HepG2 (cell line): Measurements from ENCODE around the gene FKBP5. TPM values are rescaled to one million over a fixed set of nuclear protein-coding genes. Genes with fewer than 3 reads are reported as not detected.

ENCODE experiments used
- ATAC-seq: fragments of 200-7000 bp; cut with Tn5 transposase; 3 replicates; pipeline ENCODE4 v1.9.1; 2020; ENCODE audit warnings: mild to moderate bottlenecking, moderate library complexity
- BruUV-seq: library from RNA; stranded (reverse); fragments of 400-500 nt; replicated peaks from 2 replicates; lab custom pipeline; 2021; lab: Mats Ljungman, UMichigan
- CTCF ChIA-PET: fragments of 300-600 bp; formaldehyde crosslinking; extraction: SDS; loops from one replicate; lab custom pipeline; 2021; ENCODE audit warnings: low total read pairs, inconsistent platforms, low intra/inter-chr PET ratio; lab: Yijun Ruan, JAX
- POLR2A ChIA-PET: fragments of 350-600 bp; sonication (Branson Sonifier 250); formaldehyde crosslinking; loops from one replicate; lab custom pipeline; 2020; ENCODE audit warnings: antibody characterized with exemption, inconsistent platforms; lab: Yijun Ruan, JAX
- DNase-seq: peaks from one replicate; pipeline ENCODE4 v3.0.0-alpha.2; 2015; ENCODE audit warnings: low spot score
- FAIRE-seq: peaks from 3 replicates; lab custom pipeline; 2011; peaks lifted over from hg19 to GRCh38; lab: Jason Lieb, UNC
- H2AFZ ChIP-seq: one replicate; pipeline ENCODE4 v1.6.1; 2011; ENCODE audit warnings: low read length, inconsistent platforms
- H3K27ac ChIP-seq: fragments of 300-600 bp; 3 replicates; pipeline ENCODE4 v1.8.0; 2011; ENCODE audit warnings: mixed run types, mild to moderate bottlenecking, mixed read lengths, low read length, inconsistent platforms; ENCODE audit not compliant: insufficient read depth; ENCODE audit errors: extremely low read length
- H3K27me3 ChIP-seq, 2 experiments: fragments of 200-600 bp in 1 of 2; 2 replicates in 1 of 2; 3 replicates in 1 of 2; pipeline versions ENCODE4 v1.6.0 to v1.8.0; 2011; ENCODE audit warnings: low read length in 2 of 2, mild to moderate bottlenecking in 2 of 2, moderate library complexity in 2 of 2, inconsistent platforms in 1 of 2; ENCODE audit not compliant: insufficient read depth in 2 of 2, control insufficient read depth in 1 of 2
- H3K36me3 ChIP-seq, 2 experiments: fragments of 200-600 bp in 1 of 2; replicated peaks in 1 of 2; 2 replicates in 1 of 2; 3 replicates in 1 of 2; pipeline versions ENCODE4 v1.5.1 to v1.8.0; 2011; ENCODE audit warnings: low read length in 2 of 2, inconsistent platforms in 1 of 2; ENCODE audit not compliant: insufficient read depth in 2 of 2, control insufficient read depth in 1 of 2
- H3K4me1 ChIP-seq: 2 replicates; pipeline ENCODE4 v1.5.1; 2012; ENCODE audit warnings: low read length, inconsistent platforms; ENCODE audit not compliant: insufficient read depth
- H3K4me2 ChIP-seq: 2 replicates; pipeline ENCODE4 v1.6.0; 2011; ENCODE audit warnings: low read depth, low read length, inconsistent platforms
- H3K4me3 ChIP-seq, 3 experiments: fragments of 200-600 bp in 1 of 3; sonication (generic), shearing (Covaris generic) in 1 of 3; replicated peaks in 1 of 3; 2 replicates each; pipeline ENCODE4 v1.5.1; 2011 to 2016; ENCODE audit warnings: low read length in 3 of 3, inconsistent platforms in 2 of 3, low read depth in 2 of 3, mild to moderate bottlenecking in 2 of 3, control low read depth in 1 of 3, mixed read lengths in 1 of 3; ENCODE audit not compliant: insufficient read depth in 1 of 3
- H3K79me2 ChIP-seq: one replicate; pipeline ENCODE4 v1.6.1; 2011; ENCODE audit warnings: low read length, inconsistent platforms; ENCODE audit not compliant: insufficient read depth
- H3K9ac ChIP-seq: 2 replicates; pipeline ENCODE4 v1.6.0; 2011; ENCODE audit warnings: mild to moderate bottlenecking, low read depth, low read length, inconsistent platforms; ENCODE audit not compliant: insufficient read depth
- H3K9me3 ChIP-seq: 2 replicates; pipeline ENCODE4 v1.5.1; 2012; ENCODE audit warnings: mild to moderate bottlenecking, low read length
- H4K20me1 ChIP-seq: 2 replicates; pipeline ENCODE4 v1.6.0; 2011; ENCODE audit warnings: inconsistent platforms, mild to moderate bottlenecking, low read length, moderate library complexity; ENCODE audit not compliant: insufficient read depth
- ELF3 ChIP-seq: IDR thresholded peaks from 2 replicates; pipeline ENCODE4 v1.6.1; 2016; ENCODE audit warnings: missing genetic modification reagents, missing compliant biosample characterization
- FOXO1 ChIP-seq: sonication (generic); formaldehyde crosslinking; IDR thresholded peaks from 2 replicates; pipeline ENCODE4 v1.4.0; 2020; ENCODE audit warnings: missing genetic modification reagents
- MNT ChIP-seq: fragments of 450-650 bp; IDR thresholded peaks from 2 replicates; pipeline ENCODE4 v1.6.1; 2016
- POGZ ChIP-seq: sonication (generic); formaldehyde crosslinking; IDR thresholded peaks from 2 replicates; pipeline ENCODE4 v1.4.0; 2020; ENCODE audit warnings: mild to moderate bottlenecking, missing genetic modification reagents
- REXO4 ChIP-seq: sonication (generic); formaldehyde crosslinking; IDR thresholded peaks from 2 replicates; pipeline ENCODE4 v1.8.0; 2022; ENCODE audit warnings: missing genetic modification reagents, mild to moderate bottlenecking, borderline replicate concordance
- TMF1 ChIP-seq: sonication (generic); formaldehyde crosslinking; IDR thresholded peaks from 2 replicates; pipeline ENCODE4 v1.8.1; 2022; ENCODE audit warnings: low read depth, missing genetic modification reagents
- TSC22D2 ChIP-seq: sonication (generic); formaldehyde crosslinking; IDR thresholded peaks from 2 replicates; pipeline ENCODE4 v1.5.1; 2020; ENCODE audit warnings: missing genetic modification reagents, mild to moderate bottlenecking, borderline replicate concordance
- ZNF713 ChIP-seq: sonication (generic); formaldehyde crosslinking; IDR thresholded peaks from 2 replicates; pipeline ENCODE4 v1.4.0; 2020; ENCODE audit warnings: mild to moderate bottlenecking, missing genetic modification reagents
- ZNF737 ChIP-seq: sonication (generic); formaldehyde crosslinking; IDR thresholded peaks from 2 replicates; pipeline ENCODE4 v1.5.0; 2020; ENCODE audit warnings: missing genetic modification reagents, mild to moderate bottlenecking, borderline replicate concordance
- in situ Hi-C: cut with HindIII; loops from 2 replicates; pipeline ENCODE4 v1.10.0; 2017; ENCODE audit warnings: low pct_unique_long_range_greater_than_20kb; ENCODE audit not compliant: extremely low pct_ligation_motif_present
- intact Hi-C: fragments of 100-400 bp; cut with micrococcal nuclease; formaldehyde crosslinking; loops from one replicate; pipeline ENCODE4 v1.10.0; 2022; ENCODE audit not compliant: unreplicated experiment
- polyA plus RNA-seq, 8 experiments: library from polyadenylated mRNA; depleted of rRNA in 3 of 8; stranded (reverse) in 7 of 8; unstranded in 1 of 8; fragments of >200 nt; fragmentation: Illumina TruSeq in 4 of 8; extraction: Trizol in 4 of 8; gene quantifications; 2 replicates each; pipeline versions ENCODE4 v1.2.1 to v1.2.3, GENCODE V29; 2011 to 2016; ENCODE audit warnings: low read depth in 4 of 8, missing spikeins in 1 of 8, mixed read lengths in 1 of 8; ENCODE audit not compliant: insufficient read depth in 1 of 8
- total RNA-seq, 5 experiments: library from RNA; depleted of rRNA; stranded (reverse); fragments of >200 nt; fragmentation: Illumina TruSeq; extraction: Trizol; gene quantifications; 2 replicates each; pipeline ENCODE4 v1.2.3, GENCODE V29; 2016; ENCODE audit warnings: low read depth in 1 of 5

Gene FKBP5
- total and polyA plus RNA-seq, 2 of the 13 experiments (the other 11 are each of a cell fraction or from before 2014, with no cell fraction given) = 8.0 to 17.4 TPM

- TF ChIP-seq ZNF713 = no peak
- TF ChIP-seq TSC22D2 (CRISPR knock-in tag) = no peak
- no peak for TF ChIP-seq ELF3 (CRISPR knock-in tag)
Measured at GRCh38 chr6:35581633-35582032, 107.1 kb downstream of the FKBP5 start (continued).

- intact Hi-C loops (no loop called here), in situ Hi-C loops (loop anchor here (5.0 kb wide), 1 partner anchor 156 kb away; the partner anchor contains the start of gene ARMC12)
- POLR2A ChIA-PET = no interaction called here
- H2AFZ ChIP-seq = no peak overlapping the region
- CTCF ChIA-PET = no interaction called here
- no peak for DNase-seq
- TF ChIP-seq TMF1 (CRISPR knock-in tag) (no peak), MNT (no peak), FOXO1 (no peak), REXO4 (CRISPR knock-in tag) (no peak), POGZ (CRISPR knock-in tag) (no peak), ZNF737 (no peak)
- no peaks in the 10 kb centered on the region for H4K20me1 ChIP-seq
- no peak overlapping the region for H3K4me3 ChIP-seq
- no peak overlapping the region for H3K27ac ChIP-seq
- no TSS peak for BruUV-seq
- H3K27me3 ChIP-seq = no peaks in the 10 kb centered on the region
- H3K9ac ChIP-seq = no peak overlapping the region
- FAIRE-seq = no peak
- H3K79me2 ChIP-seq = no peaks in the 10 kb centered on the region
- H3K9me3 ChIP-seq = no peaks in the 10 kb centered on the region
- H3K4me1 ChIP-seq = no peaks in the 10 kb centered on the region
- no peak for ATAC-seq
- H3K36me3 ChIP-seq = peaks cover 6 to 17% of the 10 kb centered on the region in 2 experiments
- no peak overlapping the region for H3K4me2 ChIP-seq
Measured at GRCh38 chr6:35580836-35581235, 107.9 kb downstream of the FKBP5 start.
